Measurements from ENCODE around the gene PANK3. TPM values are rescaled to one million over a fixed set of nuclear protein-coding genes. Genes with fewer than 3 reads are reported as not detected.
A peak's percentile ranks its signal among the peaks of the same experiment; 100 is the strongest.
"Not testable (repeated sequence)": the region's sequence is repeated elsewhere in the genome, so short reads cannot be mapped to it uniquely, and the experiment has no call there.

The PANK3 gene
- total RNA-seq, 1 experiment from 2014 or later: 111 TPM

DNA sequence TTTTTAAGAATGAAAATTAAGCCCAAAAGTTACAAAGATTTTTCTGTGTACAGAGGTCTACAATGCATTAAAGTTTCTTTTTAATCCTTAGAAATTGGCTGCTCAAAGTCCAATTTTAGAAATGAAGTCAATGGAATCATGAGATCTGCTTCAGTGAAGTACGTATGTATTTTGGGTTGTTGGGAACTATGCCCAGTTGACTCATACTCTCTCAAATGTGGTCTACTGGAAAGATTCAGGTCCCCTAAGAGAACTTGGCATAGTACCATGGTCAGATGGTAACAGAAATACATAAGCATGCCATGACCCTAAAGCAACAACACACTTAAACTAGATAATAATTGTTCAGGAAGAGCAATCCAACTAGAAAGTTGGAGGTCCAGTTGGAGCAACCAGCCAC is 27.0 kb downstream of the PANK3 start:
- Histone ChIP-seq H3K9me3 (replicated peaks) (no peaks in the 10 kb centered on the region; the same call in 1 of the 2 replicates), H3K27ac (no peak overlapping the region), H3K36me3 (peaks cover 85% of the 10 kb centered on the region), H3K27me3 (no peaks in the 10 kb centered on the region), H3K4me1 (no peaks in the 10 kb centered on the region; the same call in 1 of the 2 replicates), H3K4me3 (no peak overlapping the region)
- no peak for DNase-seq

DNA sequence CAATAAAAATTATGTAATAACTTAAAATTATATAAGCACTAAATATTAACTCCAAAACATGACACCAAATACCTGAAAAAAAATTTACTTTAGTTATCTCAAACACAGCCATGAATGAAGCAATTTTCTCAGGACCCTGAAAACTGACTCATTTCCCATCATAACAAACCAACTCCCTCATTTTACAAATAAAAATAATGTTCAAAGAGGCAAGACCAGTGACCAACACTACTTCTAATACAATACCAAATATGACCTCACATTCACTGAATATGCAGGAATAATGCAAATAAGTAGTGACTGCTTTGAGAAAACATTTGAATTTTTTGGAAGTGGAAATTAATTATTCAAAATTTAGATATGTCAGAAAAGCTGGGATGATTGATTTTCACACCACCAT is 28.5 kb downstream of the PANK3 start:
- no peaks in the 10 kb centered on the region for H3K27me3 ChIP-seq
- no peak overlapping the region for H3K27ac ChIP-seq
- H3K4me1 ChIP-seq: no peaks in the 10 kb centered on the region; the same call in 1 of the 2 replicates
- H3K36me3 ChIP-seq: peaks cover 78% of the 10 kb centered on the region
- DNase-seq: no peak
- H3K9me3 ChIP-seq (replicated peaks): no peaks in the 10 kb centered on the region; the same call in 1 of the 2 replicates
- H3K4me3 ChIP-seq: no peak overlapping the region

DNA sequence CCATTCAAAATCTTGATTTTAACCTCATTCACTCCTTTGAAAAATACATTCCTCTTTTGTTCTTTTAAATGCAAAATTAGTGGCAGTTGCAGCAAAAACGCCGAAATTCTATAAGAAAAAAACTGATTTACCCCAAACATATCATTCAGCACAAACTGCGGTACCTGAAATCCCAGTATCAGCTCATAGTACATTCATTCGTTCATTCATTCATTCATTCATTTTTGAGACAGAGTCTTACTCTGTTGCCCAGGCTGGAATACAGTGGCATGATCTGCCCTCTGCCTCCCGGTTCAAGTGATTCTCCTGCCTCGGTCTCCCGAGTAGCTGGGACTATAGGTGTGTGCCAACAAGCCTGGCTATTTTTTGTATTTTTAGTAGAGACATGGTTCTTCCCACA is 29.6 kb downstream of the PANK3 start:
- Histone ChIP-seq H3K36me3 (peaks cover 73% of the 10 kb centered on the region), H3K4me1 (no peaks in the 10 kb centered on the region; the same call in 1 of the 2 replicates), H3K9me3 (replicated peaks) (no peaks in the 10 kb centered on the region; the same call in 1 of the 2 replicates), H3K27ac (no peak overlapping the region), H3K4me3 (no peak overlapping the region), H3K27me3 (no peaks in the 10 kb centered on the region)
- DNase-seq: no peak

DNA sequence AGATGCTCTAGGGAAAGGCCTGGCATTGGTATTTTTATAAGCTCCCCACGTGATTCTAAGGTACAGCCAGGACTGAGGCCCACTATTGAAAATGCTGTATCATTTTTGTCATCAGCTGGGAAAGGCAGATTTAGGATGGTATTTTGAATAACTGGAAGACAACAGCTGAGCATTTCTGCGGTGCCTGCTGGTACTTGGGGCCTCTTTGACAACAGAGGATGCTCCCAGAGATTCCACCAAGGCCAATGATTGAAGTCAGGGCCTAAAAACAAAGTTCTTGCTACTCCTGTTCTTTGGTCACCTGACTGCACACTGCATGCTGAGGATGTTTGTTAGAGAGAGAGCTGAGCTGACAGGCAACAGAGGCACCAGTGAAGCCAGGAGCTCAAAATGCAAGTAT is 42.0 kb downstream of the PANK3 start:
- no peak overlapping the region for H3K4me3 ChIP-seq
- H3K27ac ChIP-seq: no peak overlapping the region
- H3K36me3 ChIP-seq: no peaks in the 10 kb centered on the region
- no peaks in the 10 kb centered on the region for H3K4me1 ChIP-seq
- no peaks in the 10 kb centered on the region; the same call in 1 of the 2 replicates for H3K9me3 ChIP-seq (replicated peaks)
- H3K27me3 ChIP-seq: no peaks in the 10 kb centered on the region
- DNase-seq: no peak

DNA sequence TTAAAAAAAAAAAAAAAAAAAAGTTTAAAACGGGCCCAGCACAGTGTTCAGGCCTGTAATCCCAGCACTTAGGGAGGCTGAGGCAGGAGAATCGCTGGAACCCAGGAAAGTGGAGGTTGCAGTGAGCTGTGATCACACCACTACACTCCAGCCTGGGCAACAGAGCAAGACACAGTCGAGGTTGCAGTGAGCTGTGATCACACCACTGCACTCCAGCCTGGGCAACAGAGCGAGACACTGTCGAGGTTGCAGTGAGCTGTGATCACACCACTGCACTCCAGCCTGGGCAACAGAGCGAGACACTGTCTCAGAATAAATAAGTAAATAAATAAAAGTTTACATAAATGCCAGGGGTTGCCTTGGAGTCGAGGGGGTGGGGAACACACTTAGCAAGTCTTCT is 44.8 kb downstream of the PANK3 start:
- not testable (repeated sequence) for DNase-seq; H3K4me3 ChIP-seq; H3K4me1 ChIP-seq; H3K27ac ChIP-seq; H3K9me3 ChIP-seq (replicated peaks); H3K36me3 ChIP-seq; H3K27me3 ChIP-seq

DNA sequence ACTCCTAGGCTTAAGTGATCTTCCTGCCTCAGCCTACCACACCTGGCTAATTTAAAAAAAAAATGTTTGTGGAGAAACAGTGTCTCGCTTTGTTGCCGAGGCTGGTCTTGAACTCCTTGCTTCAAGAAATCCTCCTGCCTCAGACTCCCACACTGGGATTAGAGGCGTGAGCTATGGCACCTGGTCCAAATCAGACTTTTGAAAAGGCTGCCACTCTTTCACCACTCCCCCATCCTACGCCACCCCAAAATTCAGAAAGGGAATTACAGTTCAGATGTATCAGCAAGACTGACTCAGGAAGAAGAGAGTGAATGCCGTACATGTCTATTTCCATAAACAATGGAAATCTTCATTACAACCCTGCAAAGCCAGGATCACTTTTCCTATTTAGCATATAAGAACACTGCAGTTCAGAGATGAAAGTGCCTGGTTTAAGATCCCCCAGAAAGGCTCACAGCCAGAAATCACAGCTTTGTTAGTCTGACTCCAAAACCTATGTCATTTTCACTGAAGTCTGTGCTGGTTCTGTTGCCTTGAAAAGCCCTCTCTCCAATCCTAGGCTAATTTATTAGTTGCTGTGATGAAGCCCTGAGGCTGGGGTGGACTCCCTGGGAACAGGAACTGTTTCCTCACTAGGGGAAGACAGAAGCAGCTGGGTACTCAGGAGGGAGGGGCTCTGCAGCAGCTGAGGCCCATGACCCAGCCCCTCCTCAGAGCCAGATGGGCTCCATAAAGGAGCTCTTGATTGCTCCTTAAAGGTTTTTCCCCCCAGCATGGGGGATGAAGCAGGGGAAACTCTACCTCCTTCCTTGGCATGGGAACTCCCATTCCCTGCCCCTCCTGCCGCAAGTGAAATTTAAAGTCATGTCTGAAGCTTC is 46.9 kb downstream of the PANK3 start:
- Histone ChIP-seq H3K9me3 (replicated peaks) (no peaks in the 10 kb centered on the region), H3K27me3 (no peaks in the 10 kb centered on the region), H3K4me3 (no peak overlapping the region), H3K27ac (no peak overlapping the region), H3K4me1 (no peaks in the 10 kb centered on the region), H3K36me3 (no peaks in the 10 kb centered on the region)
- DNase-seq: peak in 1 of 2 experiments; percentile 24

DNA sequence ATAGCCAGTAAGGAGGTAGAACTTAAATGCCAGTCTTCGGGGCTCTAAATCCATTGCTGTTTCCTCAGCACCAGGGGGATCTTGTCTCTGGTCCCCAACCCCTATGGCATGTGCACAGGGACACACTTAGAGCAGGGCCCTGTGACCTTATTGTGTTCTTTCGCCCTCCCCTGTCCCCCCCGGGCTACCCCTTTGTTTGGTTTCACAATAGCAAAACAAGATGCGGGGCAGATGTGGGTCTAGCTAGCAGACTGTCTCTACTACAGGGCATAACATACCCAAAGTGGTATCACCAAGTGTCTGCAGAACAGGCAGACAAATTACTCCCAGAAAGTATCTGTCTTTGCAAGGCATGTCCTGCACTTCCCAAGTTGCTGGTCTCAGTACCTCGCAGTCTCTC is 48.0 kb downstream of the PANK3 start:
- no peak overlapping the region for H3K4me3 ChIP-seq
- H3K4me1 ChIP-seq: no peaks in the 10 kb centered on the region
- no peak overlapping the region for H3K27ac ChIP-seq
- no peaks in the 10 kb centered on the region for H3K27me3 ChIP-seq
- no peaks in the 10 kb centered on the region for H3K9me3 ChIP-seq (replicated peaks)
- no peaks in the 10 kb centered on the region for H3K36me3 ChIP-seq
- DNase-seq: no peak

DNA sequence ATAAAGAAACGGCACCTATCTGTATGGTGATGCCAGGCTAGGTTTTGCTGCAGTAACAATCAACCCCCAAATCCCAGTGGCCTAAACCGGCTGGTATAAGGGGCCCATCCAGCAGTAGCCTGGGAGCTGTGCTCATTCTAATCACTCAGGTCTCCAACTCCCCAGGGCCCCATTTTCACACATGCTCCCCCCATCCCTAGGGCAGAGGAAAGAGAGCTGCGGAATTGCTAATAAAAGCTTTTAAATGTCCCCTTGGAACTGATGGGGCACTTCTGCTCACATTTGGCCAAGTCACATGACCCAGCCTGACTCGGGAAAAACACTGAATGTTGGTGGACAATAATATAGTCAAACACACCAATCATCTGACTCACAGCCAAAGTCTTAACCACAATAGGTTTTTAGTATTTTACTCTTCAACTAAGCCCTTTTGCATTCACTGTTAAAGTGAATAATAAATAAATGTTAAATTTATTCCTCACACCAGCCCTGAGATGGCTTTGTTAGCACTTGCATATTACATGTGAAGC is 48.5 kb downstream of the PANK3 start:
- H3K9me3 ChIP-seq (replicated peaks): no peaks in the 10 kb centered on the region
- no peaks in the 10 kb centered on the region for H3K36me3 ChIP-seq
- no peaks in the 10 kb centered on the region for H3K27me3 ChIP-seq
- DNase-seq: no peak
- no peak overlapping the region for H3K4me3 ChIP-seq
- H3K27ac ChIP-seq: no peak overlapping the region
- no peaks in the 10 kb centered on the region for H3K4me1 ChIP-seq

DNA sequence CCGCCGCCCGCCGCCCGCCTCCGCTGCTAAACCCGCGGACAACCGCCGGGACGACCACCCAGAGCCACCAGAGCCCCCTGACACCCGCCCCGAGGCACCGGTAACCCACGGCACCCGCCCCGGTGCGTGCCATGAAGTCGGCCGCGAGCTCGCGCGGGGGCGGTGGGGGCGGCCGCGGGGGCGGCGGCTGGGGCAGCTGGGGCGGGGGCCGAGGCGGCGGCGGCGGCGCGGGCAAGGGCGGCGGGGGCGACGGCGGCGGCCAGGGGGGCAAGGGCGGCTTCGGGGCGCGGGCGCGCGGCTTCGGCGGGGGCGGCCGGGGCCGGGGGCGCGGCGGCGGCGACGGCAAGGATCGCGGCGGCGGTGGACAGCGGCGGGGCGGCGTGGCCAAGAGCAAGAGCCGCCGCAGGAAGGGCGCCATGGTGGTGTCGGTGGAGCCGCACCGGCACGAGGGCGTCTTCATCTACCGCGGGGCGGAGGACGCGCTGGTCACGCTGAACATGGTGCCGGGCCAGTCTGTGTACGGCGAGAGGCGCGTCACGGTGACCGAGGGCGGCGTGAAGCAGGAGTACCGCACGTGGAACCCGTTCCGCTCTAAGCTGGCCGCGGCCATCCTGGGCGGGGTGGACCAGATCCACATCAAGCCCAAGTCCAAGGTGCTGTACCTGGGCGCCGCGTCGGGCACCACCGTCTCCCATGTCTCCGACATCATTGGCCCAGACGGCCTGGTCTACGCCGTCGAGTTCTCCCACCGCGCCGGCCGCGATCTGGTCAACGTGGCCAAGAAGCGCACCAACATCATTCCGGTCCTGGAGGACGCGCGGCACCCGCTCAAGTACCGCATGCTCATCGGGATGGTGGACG is 49.6 kb downstream of the PANK3 start:
- Histone ChIP-seq H3K9me3 (replicated peaks) (no peaks in the 10 kb centered on the region), H3K4me3 (no peak overlapping the region), H3K36me3 (no peaks in the 10 kb centered on the region), H3K27ac (no peak overlapping the region), H3K27me3 (no peaks in the 10 kb centered on the region), H3K4me1 (no peaks in the 10 kb centered on the region)
- no peak for DNase-seq

DNA sequence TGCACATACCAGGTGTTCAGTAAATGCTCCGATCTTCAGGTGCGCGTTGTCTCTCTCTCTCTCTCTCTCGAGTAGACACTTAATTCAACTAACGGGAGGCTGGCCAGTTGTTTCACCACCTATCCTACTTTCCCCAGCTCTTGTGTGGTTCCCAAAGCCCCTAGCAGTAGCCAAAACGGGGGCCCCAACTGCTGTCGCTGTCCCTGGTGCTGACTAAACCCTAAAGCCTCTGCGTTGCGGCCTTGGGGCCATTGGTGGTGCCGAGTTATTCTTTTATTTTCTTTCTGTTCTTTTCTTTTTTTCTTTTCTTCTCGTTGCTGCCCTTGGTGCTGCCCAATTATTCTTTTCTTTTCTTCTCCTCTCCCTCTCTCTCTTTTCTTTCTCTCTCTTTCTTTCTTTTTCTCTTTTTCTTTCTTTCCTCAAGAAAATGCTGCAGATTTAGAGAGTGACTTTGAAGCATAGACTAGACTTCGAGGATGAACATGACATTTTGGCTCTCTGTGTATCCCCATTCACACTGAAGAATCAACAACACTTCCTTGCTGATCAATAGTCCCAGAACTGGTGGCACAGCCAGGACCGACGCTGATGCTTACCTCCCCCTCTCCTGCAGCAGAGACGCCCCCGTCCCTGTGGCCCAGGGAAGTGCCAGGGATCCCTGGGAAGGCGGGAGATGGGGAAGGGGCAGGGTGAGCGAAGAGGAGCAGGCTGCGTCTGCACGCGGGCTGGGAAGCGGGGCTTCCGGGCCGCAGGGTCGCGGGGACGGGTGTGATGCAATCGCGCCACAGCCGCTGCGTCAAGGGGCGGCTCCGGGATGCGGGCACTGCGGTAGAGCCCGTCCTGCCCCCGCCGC is 50.4 kb downstream of the PANK3 start, which contains the start of gene FBLL1:
Gene FBLL1 (plus strand): TSS at position 785 of the 853 bp plus-strand sequence. CDS start 200 bp downstream, outside the sequence.
- no peaks in the 10 kb centered on the region for H3K9me3 ChIP-seq (replicated peaks)
- no peak within 1 kb of the TSS for H3K4me3 ChIP-seq
- H3K27ac ChIP-seq: no peak within 1 kb of the TSS
- peak; percentile 26 to 63 for DNase-seq
- H3K4me1 ChIP-seq: no peaks in the 10 kb centered on the region
- H3K27me3 ChIP-seq: no peaks in the 10 kb centered on the region
- H3K36me3 ChIP-seq: no peaks in the 10 kb centered on the region

DNA sequence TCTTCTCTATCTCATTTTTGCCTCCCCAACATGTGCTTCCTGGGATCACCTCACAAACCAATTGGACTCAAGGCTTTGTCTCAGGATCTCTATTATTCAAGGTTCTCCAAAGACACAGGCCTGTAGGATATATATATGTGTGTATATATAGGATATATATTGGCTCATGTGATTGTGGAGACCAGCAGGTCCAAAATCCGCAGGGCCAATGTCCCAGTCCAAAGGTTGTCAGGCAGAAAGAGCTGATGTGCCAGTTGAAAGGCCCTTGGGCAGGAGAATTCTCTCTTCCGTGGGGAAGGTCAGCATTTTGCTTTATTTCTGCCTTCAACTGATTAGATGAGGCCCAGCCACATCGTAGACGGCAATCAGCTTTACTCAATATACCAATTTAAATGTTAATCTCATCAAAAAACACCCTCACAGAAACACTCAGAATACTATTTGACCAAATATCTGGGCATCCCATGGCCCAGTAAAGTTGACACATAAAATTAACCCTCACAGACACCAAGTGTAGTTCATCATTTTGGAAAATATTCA is 51.3 kb downstream of the PANK3 start:
- H3K4me1 ChIP-seq: no peaks in the 10 kb centered on the region
- H3K27ac ChIP-seq: no peak overlapping the region
- no peaks in the 10 kb centered on the region for H3K9me3 ChIP-seq (replicated peaks)
- no peak for DNase-seq
- H3K36me3 ChIP-seq: no peaks in the 10 kb centered on the region
- H3K4me3 ChIP-seq: no peak overlapping the region
- H3K27me3 ChIP-seq: no peaks in the 10 kb centered on the region

DNA sequence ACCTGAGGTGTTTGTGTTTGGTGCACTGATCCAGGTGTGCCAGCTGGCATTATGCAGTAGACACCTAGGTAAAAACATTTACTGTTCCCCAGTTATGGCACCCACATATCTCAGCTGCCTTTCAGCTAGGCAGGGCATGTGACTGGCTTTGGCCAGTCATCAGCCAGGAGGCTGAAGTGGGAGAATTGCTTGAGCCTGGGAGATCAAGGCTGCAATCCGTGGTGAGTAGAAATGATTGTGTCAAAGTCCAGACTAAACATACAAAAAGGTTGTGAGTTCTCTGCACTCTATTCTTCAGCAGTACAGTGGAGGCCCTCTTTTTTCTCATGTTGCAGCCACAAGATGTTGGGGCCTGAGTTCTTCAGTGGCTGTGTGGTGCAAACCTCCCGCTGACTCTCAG is 53.3 kb downstream of the PANK3 start:
- no peak for DNase-seq
- Histone ChIP-seq H3K4me1 (no peaks in the 10 kb centered on the region), H3K36me3 (no peaks in the 10 kb centered on the region), H3K9me3 (replicated peaks) (no peaks in the 10 kb centered on the region), H3K27me3 (no peaks in the 10 kb centered on the region), H3K27ac (no peak overlapping the region), H3K4me3 (no peak overlapping the region)

DNA sequence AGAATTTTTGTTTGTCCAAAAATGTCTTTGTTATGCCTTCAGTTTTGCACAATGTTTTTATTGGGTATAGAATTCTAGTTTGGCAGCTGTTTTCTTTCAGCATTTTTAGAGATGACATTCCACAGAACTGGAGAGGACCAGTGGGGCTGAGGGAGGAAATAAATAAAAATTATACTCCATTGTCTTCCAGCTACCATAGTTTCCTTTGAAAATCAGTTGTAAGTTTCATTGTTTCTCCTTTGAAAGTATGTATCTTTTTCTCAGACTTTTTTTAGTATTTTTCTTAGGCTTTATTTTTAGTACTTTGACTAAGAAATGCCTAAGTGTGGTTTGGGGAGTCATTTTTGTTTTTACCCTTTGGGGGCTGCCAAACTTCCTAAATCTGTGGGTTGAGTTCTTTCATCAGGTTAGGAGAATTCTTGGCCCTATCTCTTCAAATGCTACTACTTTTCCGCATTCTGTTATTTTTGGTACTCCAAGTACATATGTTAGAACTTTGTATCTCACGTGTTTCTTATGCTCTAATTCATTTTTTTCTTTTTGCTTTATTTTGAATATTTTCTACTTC is 65.2 kb downstream of the PANK3 start:
- H3K27ac ChIP-seq: no peak overlapping the region
- DNase-seq: no peak
- no peaks in the 10 kb centered on the region for H3K27me3 ChIP-seq
- no peaks in the 10 kb centered on the region for H3K4me1 ChIP-seq
- H3K4me3 ChIP-seq: no peak overlapping the region
- H3K9me3 ChIP-seq (replicated peaks): no peaks in the 10 kb centered on the region
- H3K36me3 ChIP-seq: peaks cover 82% of the 10 kb centered on the region

Measured in SJCRH30 (cell line).